ENCODE results near the gene ZNF805. TPM values are rescaled to one million over a fixed set of nuclear protein-coding genes. Genes with fewer than 3 reads are reported as not detected.

The ZNF805 gene
- total and polyA plus RNA-seq, 2 of the 13 experiments (the other 11 are each of a cell fraction or from before 2014, with no cell fraction given) = 5.1 to 12.8 TPM

- TF ChIP-seq ATF6 (CRISPR knock-in tag; conservative IDR thresholded peaks at IDR 0.05) (no peak), MIER2 (CRISPR knock-in tag; IDR thresholded peaks at IDR 0.05) (no peak), ZFAT (CRISPR knock-in tag; conservative IDR thresholded peaks at IDR 0.05) (no peak), TBX3 (IDR thresholded peaks at IDR 0.05; ENCODE audit: borderline replicate concordance) (no peak), ZNF687 (CRISPR knock-in tag; IDR thresholded peaks at IDR 0.05) (peak; percentile 85), ELK4 (CRISPR knock-in tag; IDR thresholded peaks at IDR 0.05; ENCODE audit: borderline replicate concordance) (no peak), ZNF777 (CRISPR knock-in tag; IDR thresholded peaks at IDR 0.05) (peak; percentile 97), GABPA (IDR thresholded peaks at IDR 0.05; ENCODE audit: low read depth, low read length) (peak; percentile 83), GABPA (CRISPR knock-in tag; IDR thresholded peaks at IDR 0.05; ENCODE audit: low read depth) (peak; percentile 95), ETV5 (CRISPR knock-in tag; IDR thresholded peaks at IDR 0.05; ENCODE audit: borderline replicate concordance) (peak; percentile 24; the same call in 1 of the 2 replicates), HOXA5 (CRISPR knock-in tag; IDR thresholded peaks at IDR 0.05) (0 out of 2 replicates have a peak, but pooled peaks have one; percentile 73), ZNF605 (CRISPR knock-in tag; IDR thresholded peaks at IDR 0.05) (peak; percentile 73; the same call in 1 of the 2 replicates), TOPORS (CRISPR knock-in tag; IDR thresholded peaks at IDR 0.05) (peak; percentile 84; the same call in 1 of the 2 replicates), ZNF572 (CRISPR knock-in tag; IDR thresholded peaks at IDR 0.05) (no peak), TERF1 (CRISPR knock-in tag; IDR thresholded peaks at IDR 0.05) (no peak), ZNF143 (CRISPR knock-in tag; IDR thresholded peaks at IDR 0.05) (peak; percentile 34; the same call in 1 of the 2 replicates), ZNF335 (CRISPR knock-in tag; IDR thresholded peaks at IDR 0.05) (no peak), SAFB2 (CRISPR knock-in tag; IDR thresholded peaks at IDR 0.05; ENCODE audit: borderline replicate concordance, low read depth) (no peak), KAT2B (IDR thresholded peaks at IDR 0.05; ENCODE audit: borderline replicate concordance, low read depth, low read length) (no peak), ZNF501 (CRISPR knock-in tag; IDR thresholded peaks at IDR 0.05) (peak; percentile 84)
These were observed 49.0 kb upstream of the ZNF805 start, which contains the start of gene ZNF264 (continued) for GRCh38 chr19:57191141-57192076.

Measured in HepG2 (cell line).